Measurements from ENCODE around the gene SZT2. TPM values are rescaled to one million over a fixed set of nuclear protein-coding genes. Genes with fewer than 3 reads are reported as not detected.
"Not testable (repeated sequence)": the region's sequence is repeated elsewhere in the genome, so short reads cannot be mapped to it uniquely, and the experiment has no call there.

Gene SZT2
- total and polyA plus RNA-seq, 10 donors = 9.4 to 115 (median 72.4) TPM

GRCh38 chr1:43395523-43395922 is 5.8 kb downstream of the SZT2 start:
- TF ChIP-seq CTCF (IDR thresholded peaks at IDR 0.05 in 8 of 11, conservative IDR thresholded peaks at IDR 0.05 in 3 of 11) (no peak), POLR2A (IDR thresholded peaks at IDR 0.05) (no peak), POLR2AphosphoS5 (IDR thresholded peaks at IDR 0.05) (no peak)
- H3K27ac ChIP-seq = no peak overlapping the region
- WGBS, 5 donors = 94 to 98% (median 96%) methylated on average over 4 of the region's 4 CpGs
- no peaks in the 10 kb centered on the region for H3K9me3 ChIP-seq
- intact Hi-C loops (cut with DNase I; ENCODE audit: low total_unique reads) = no loop called here
- H3K4me3 ChIP-seq = no peak overlapping the region
- peaks cover 3 to 32% (median 10%) of the 10 kb centered on the region in 6 donors for H3K4me1 ChIP-seq
- peaks cover 0 to 48% (median 5%) of the 10 kb centered on the region in 6 donors for H3K36me3 ChIP-seq
- DNase-seq = no peak
- H3K27me3 ChIP-seq (replicated peaks in 1 of 7) = no peaks in the 10 kb centered on the region

GRCh38 chr1:43396059-43396458 is 6.4 kb downstream of the SZT2 start:
- 69 to 95% (median 78%) methylated on average over 1 of the region's 1 CpG for WGBS, 5 donors
- no peak for TF ChIP-seq CTCF (IDR thresholded peaks at IDR 0.05 in 8 of 11, conservative IDR thresholded peaks at IDR 0.05 in 3 of 11)
- no peak for TF ChIP-seq POLR2A (IDR thresholded peaks at IDR 0.05)
- no peak for TF ChIP-seq POLR2AphosphoS5 (IDR thresholded peaks at IDR 0.05)
- Histone ChIP-seq H3K4me1 (peaks cover 0 to 27% (median 5%) of the 10 kb centered on the region in 6 donors), H3K9me3 (no peaks in the 10 kb centered on the region), H3K4me3 (no peak overlapping the region), H3K27ac (no peak overlapping the region), H3K27me3 (replicated peaks in 1 of 7) (no peaks in the 10 kb centered on the region), H3K36me3 (peaks cover 0 to 53% (median 5%) of the 10 kb centered on the region in 6 donors)
- no peak for DNase-seq
- intact Hi-C loops (cut with DNase I; ENCODE audit: low total_unique reads) = no loop called here

GRCh38 chr1:43398227-43398626 is 8.5 kb downstream of the SZT2 start:
- intact Hi-C loops (cut with DNase I; ENCODE audit: low total_unique reads) = no loop called here
- DNase-seq = no peak
- Histone ChIP-seq H3K36me3 (peaks cover 0 to 63% (median 8%) of the 10 kb centered on the region in 6 donors), H3K4me1 (peaks cover 0 to 29% (median 10%) of the 10 kb centered on the region in 6 donors), H3K27ac (no peak overlapping the region), H3K4me3 (no peak overlapping the region), H3K9me3 (no peaks in the 10 kb centered on the region), H3K27me3 (replicated peaks in 1 of 7) (no peaks in the 10 kb centered on the region)
- TF ChIP-seq POLR2AphosphoS5 (IDR thresholded peaks at IDR 0.05) (no peak), CTCF (IDR thresholded peaks at IDR 0.05 in 8 of 11, conservative IDR thresholded peaks at IDR 0.05 in 3 of 11) (no peak), POLR2A (IDR thresholded peaks at IDR 0.05) (no peak)
- 90 to 100% (median 95%) methylated on average over 3 of the region's 3 CpGs for WGBS, 5 donors

- H3K4me3 ChIP-seq; DNase-seq; intact Hi-C loops (cut with DNase I; ENCODE audit: low total_unique reads); H3K27ac ChIP-seq; H3K9me3 ChIP-seq; H3K27me3 ChIP-seq (replicated peaks in 1 of 7): not testable (repeated sequence)
- H3K4me1 ChIP-seq = peaks cover 0 to 24% (median 8%) of the 10 kb centered on the region in 6 donors
- H3K36me3 ChIP-seq = peaks cover 5 to 68% (median 29%) of the 10 kb centered on the region in 6 donors
- WGBS, 5 donors = 91 to 99% (median 98%) methylated on average over 9 of the region's 9 CpGs
Observed at GRCh38 chr1:43400441-43400840, 10.7 kb downstream of the SZT2 start.

Measured in spleen (tissue), 11 donors.